ENCODE results near the gene NOC4L.

The NOC4L gene

DNA sequence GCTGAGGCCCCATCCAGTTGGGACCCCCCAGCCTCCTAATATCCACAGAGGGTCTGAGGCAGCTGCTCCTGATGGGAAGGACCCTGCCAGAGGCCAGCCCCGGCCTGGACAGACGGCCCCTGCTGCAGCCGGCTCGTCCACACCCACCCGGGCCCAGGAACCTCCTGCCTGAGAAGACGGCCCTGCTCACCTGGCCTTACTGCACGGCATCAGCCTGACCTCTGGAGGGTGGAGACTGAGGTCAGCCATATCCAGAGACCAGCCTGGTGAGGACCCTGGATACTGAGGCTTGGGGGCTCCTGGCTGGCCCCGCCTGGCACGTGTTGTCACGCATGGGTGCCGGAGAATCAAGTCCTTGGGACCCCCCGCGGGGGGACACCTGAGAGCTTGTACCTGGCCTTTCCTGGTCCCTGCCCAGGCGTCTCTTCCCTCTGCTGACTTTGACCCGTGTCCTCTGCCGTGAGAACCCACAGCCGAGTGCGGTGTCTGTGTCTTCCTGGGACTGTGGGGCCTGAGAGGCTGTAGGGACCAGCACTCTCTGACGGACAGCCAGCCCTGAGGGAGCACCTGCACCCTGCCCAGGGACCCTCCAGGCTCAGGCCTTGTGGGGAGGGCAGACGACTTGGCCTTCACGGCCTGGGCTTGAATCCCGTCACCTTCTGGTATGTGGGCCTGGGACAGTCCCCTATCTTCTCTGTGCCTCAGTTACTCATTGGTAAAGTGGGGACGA is 57.3 kb downstream of the NOC4L start:
- no peak for DNase-seq

Data from CD4-positive, alpha-beta T cell treated with Interferon alpha-2 for 1 hour (primary cell).